Neutrophil (primary cell): Measurements from ENCODE around the gene GCC1.
"Not testable (repeated sequence)": the region's sequence is repeated elsewhere in the genome, so short reads cannot be mapped to it uniquely, and the experiment has no call there.

Experiments
- H3K27ac ChIP-seq: fragments of 200-600 bp; sonication (generic); 2 replicates; pipeline ENCODE4 v1.5.1; 2016; ENCODE audit warnings: mild to moderate bottlenecking, moderate library complexity
- H3K27me3 ChIP-seq: fragments of 200-600 bp; sonication (generic); 2 replicates; pipeline ENCODE4 v1.6.0; 2016; ENCODE audit warnings: mild to moderate bottlenecking
- H3K36me3 ChIP-seq: fragments of 200-600 bp; sonication (generic); 2 replicates; pipeline ENCODE4 v1.5.1; 2017
- H3K4me1 ChIP-seq, 2 experiments: fragments of 200-600 bp in 1 of 2; sonication (generic) in 1 of 2; 1 replicate in 1 of 2; 2 replicates in 1 of 2; pipeline versions ENCODE4 v1.5.1 to v1.6.1; 2013 to 2016; ENCODE audit warnings: low read depth in 1 of 2, low read length in 1 of 2, mild to moderate bottlenecking in 1 of 2, moderate library complexity in 1 of 2; ENCODE audit not compliant: control insufficient read depth in 1 of 2, insufficient read depth in 1 of 2
- H3K4me3 ChIP-seq, 2 experiments: fragments of 200-600 bp in 1 of 2; sonication (generic) in 1 of 2; 1 replicate in 1 of 2; 2 replicates in 1 of 2; pipeline ENCODE4 v1.5.1; 2013 to 2016; ENCODE audit warnings: low read depth in 1 of 2, low read length in 1 of 2, mild to moderate bottlenecking in 1 of 2, moderate library complexity in 1 of 2
- H3K9me3 ChIP-seq: fragments of 200-600 bp; sonication (generic); 2 replicates; pipeline ENCODE4 v1.5.1; 2016
- CTCF ChIP-seq: fragments of 200-600 bp; sonication (generic); IDR thresholded peaks from 2 replicates; pipeline ENCODE4 v1.5.1; 2016; ENCODE audit warnings: antibody characterized with exemption

The GCC1 gene

DNA sequence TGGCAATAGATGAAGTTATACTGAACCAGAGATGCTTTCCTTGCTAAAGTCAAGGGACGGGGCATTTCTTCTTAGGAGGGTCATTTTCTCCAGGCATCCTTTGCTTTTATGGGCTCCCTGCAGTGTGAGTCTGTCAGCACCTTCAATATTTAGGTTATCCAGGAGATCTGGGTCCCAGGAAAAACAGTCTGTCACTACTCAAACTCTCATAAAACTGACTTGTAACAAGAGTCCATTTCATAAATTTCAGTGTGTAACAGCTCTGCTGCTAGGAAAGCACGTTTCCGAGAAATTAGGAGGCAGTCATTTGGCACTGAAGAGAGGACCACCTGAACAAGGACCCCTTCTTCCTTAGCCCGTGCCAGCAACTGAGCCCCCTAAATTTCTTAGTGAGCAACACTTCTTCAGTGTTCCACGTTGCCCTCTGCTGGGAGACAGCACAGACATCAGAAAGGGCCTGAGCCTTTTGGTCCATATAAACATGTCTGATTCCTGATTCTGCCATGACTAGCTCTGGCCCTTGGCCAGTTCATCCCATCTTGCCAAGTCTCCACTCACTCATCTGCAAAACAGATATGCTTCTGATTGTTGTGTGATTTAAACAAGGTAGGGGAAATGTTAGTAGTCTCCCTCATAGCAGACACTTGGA lies 7.2 kb downstream of the GCC1 start:
- Histone ChIP-seq H3K36me3 (peaks cover 47% of the 10 kb centered on the region), H3K4me1 (peaks cover under 1 to 3% of the 10 kb centered on the region in 2 experiments), H3K4me3 (no peak overlapping the region), H3K27ac (no peak overlapping the region), H3K27me3 (no peaks in the 10 kb centered on the region), H3K9me3 (no peaks in the 10 kb centered on the region)
- TF ChIP-seq CTCF = no peak

- H3K4me3 ChIP-seq = no peak overlapping the region
- TF ChIP-seq CTCF = no peak
- H3K27me3 ChIP-seq = no peaks in the 10 kb centered on the region
- no peaks in the 10 kb centered on the region for H3K9me3 ChIP-seq
- H3K36me3 ChIP-seq = no peaks in the 10 kb centered on the region
- H3K27ac ChIP-seq = no peak overlapping the region
- H3K4me1 ChIP-seq = no peaks in the 10 kb centered on the region
Measured at GRCh38 chr7:127571741-127572505, 13.5 kb downstream of the GCC1 start.

GRCh38 chr7:127568034-127568433 lies 17.4 kb downstream of the GCC1 start:
- H3K4me3 ChIP-seq, H3K9me3 ChIP-seq, H3K27ac ChIP-seq, H3K27me3 ChIP-seq, H3K4me1 ChIP-seq, H3K36me3 ChIP-seq: not testable (repeated sequence)

GRCh38 chr7:127566242-127566641 lies 19.2 kb downstream of the GCC1 start:
- no peak for TF ChIP-seq CTCF
- Histone ChIP-seq H3K27ac (no peak overlapping the region), H3K9me3 (no peaks in the 10 kb centered on the region), H3K4me1 (no peaks in the 10 kb centered on the region), H3K4me3 (no peak overlapping the region), H3K27me3 (no peaks in the 10 kb centered on the region), H3K36me3 (no peaks in the 10 kb centered on the region)

DNA sequence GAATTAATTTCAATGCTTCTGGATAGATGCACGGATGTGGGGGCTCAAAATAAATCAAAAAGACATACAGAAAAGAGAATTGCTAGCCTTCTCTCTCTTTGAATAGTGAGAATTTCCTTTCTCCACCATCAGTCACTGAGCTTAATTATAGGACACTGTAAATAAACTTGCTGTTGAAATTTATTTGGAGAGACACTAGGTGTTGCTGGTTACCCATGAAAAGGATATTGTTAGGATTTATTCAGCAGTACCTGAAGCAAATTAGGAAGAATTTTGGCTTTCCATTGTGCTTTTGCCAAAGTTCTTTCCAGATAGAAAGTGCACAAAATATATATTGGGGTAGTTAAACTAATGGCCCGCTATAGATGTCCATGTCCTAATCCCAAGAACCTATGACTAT lies 27.6 kb downstream of the GCC1 start:
- TF ChIP-seq CTCF = no peak
- H3K4me1 ChIP-seq = no peaks in the 10 kb centered on the region

DNA sequence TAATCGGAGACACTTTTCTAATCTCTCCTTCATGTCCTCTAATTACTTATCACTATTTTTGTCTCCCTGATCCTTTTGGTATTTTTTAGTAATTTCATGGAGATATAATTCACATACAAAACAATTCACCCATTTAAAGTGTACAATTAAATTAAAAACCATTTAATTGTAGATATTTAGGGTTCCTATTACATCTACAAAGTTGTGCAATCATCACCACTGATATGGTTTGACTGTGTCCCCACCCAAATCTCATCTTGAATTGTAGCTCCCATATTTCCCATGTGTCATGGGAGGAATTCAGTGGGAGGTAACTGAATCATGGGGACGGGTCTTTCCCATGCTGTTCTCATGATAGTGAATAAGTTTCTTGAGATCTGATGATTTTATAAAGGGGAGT lies 29.0 kb downstream of the GCC1 start:
- H3K4me1 ChIP-seq = no peaks in the 10 kb centered on the region
- H3K9me3 ChIP-seq = no peaks in the 10 kb centered on the region
- no peak for TF ChIP-seq CTCF
- no peaks in the 10 kb centered on the region for H3K36me3 ChIP-seq
- H3K27ac ChIP-seq = no peak overlapping the region
- H3K27me3 ChIP-seq = peaks cover 7% of the 10 kb centered on the region
- no peak overlapping the region for H3K4me3 ChIP-seq

More for the DNA sequence above, 27.6 kb downstream of the GCC1 start:
- no peak overlapping the region for H3K27ac ChIP-seq
- no peaks in the 10 kb centered on the region for H3K36me3 ChIP-seq
- H3K9me3 ChIP-seq = no peaks in the 10 kb centered on the region
- no peak overlapping the region for H3K4me3 ChIP-seq
- peaks cover 6% of the 10 kb centered on the region for H3K27me3 ChIP-seq
